Natural killer cell treated with Interleukin-12 subunit alpha and Interleukin-12 subunit beta and Interleukin-15 and Interleukin-18, amount 100 ng/mL, for 72 hours (primary cell): ENCODE measurements around the gene SORCS2. TPM values are rescaled to one million over a fixed set of nuclear protein-coding genes. Genes with fewer than 3 reads are reported as not detected.
A peak's percentile ranks its signal among the peaks of the same experiment; 100 is the strongest.

Experiments
- ATAC-seq, 2 donors: fragments of 150-1000 bp; cut with Tn5 transposase in 1 of 2; sonication (Bioruptor Pico), chemical (Tn5 transposase) in 1 of 2; 2 replicates each; pipeline ENCODE4 v1.10.0; 2021
- DNase-seq: peaks from one replicate; pipeline ENCODE4 v3.0.0; 2022; ENCODE audit warnings: low spot score
- H3K27ac Mint-ChIP-seq, 2 donors: 1 replicate in 1 of 2; 2 replicates in 1 of 2; pipeline ENCODE4 v1.8.0; 2022; ENCODE audit warnings: mixed read lengths in 2 of 2, mild to moderate bottlenecking in 1 of 2, moderate library complexity in 1 of 2
- H3K27me3 Mint-ChIP-seq, 2 donors: 1 replicate in 1 of 2; 2 replicates in 1 of 2; pipeline ENCODE4 v1.8.0; 2022; ENCODE audit warnings: mixed read lengths in 2 of 2
- H3K36me3 Mint-ChIP-seq: one replicate; pipeline ENCODE4 v1.8.0; 2022; ENCODE audit warnings: mixed read lengths
- H3K4me1 Mint-ChIP-seq, 2 donors: 1 replicate in 1 of 2; 2 replicates in 1 of 2; pipeline ENCODE4 v1.8.0; 2022; ENCODE audit warnings: low read depth in 2 of 2, mixed read lengths in 2 of 2, mild to moderate bottlenecking in 1 of 2
- H3K4me3 Mint-ChIP-seq: one replicate; pipeline ENCODE4 v1.8.0; 2022; ENCODE audit warnings: mixed read lengths
- H3K9me3 Mint-ChIP-seq: 2 replicates; pipeline ENCODE4 v1.8.0; 2022; ENCODE audit warnings: mixed read lengths
- total RNA-seq, 2 donors: library from RNA; stranded (reverse); gene quantifications; one replicate each; pipeline ENCODE4 v1.2.3, GENCODE V29; 2022

SORCS2 gene
- total RNA-seq, 2 donors from 2014 or later = 0.17 to 0.21 TPM

GRCh38 chr4:7217474-7218321, 25.4 kb downstream of the SORCS2 start:
- Mint-ChIP-seq H3K27ac (no peak overlapping the region), H3K9me3 (no peaks in the 10 kb centered on the region), H3K27me3 (peaks cover 11 to 14% of the 10 kb centered on the region in 2 donors), H3K4me1 (peaks cover 0 to 7% of the 10 kb centered on the region in 2 donors), H3K36me3 (no peaks in the 10 kb centered on the region), H3K4me3 (no peak overlapping the region)
- ATAC-seq (no peak), DNase-seq (no peak)

GRCh38 chr4:7218686-7219085, 26.3 kb downstream of the SORCS2 start:
- DNase-seq (no peak), ATAC-seq (no peak)
- no peak overlapping the region for H3K4me3 Mint-ChIP-seq
- H3K27me3 Mint-ChIP-seq = peaks cover 11 to 14% of the 10 kb centered on the region in 2 donors
- peaks cover 0 to 7% of the 10 kb centered on the region in 2 donors for H3K4me1 Mint-ChIP-seq
- no peaks in the 10 kb centered on the region for H3K9me3 Mint-ChIP-seq
- no peaks in the 10 kb centered on the region for H3K36me3 Mint-ChIP-seq
- no peak overlapping the region for H3K27ac Mint-ChIP-seq

- no peak overlapping the region for H3K27ac Mint-ChIP-seq
- no peak overlapping the region for H3K4me3 Mint-ChIP-seq
- peak in 1 of 2 donors; percentile 28 for ATAC-seq
- no peak for DNase-seq
- H3K4me1 Mint-ChIP-seq = peaks cover 0 to 7% of the 10 kb centered on the region in 2 donors
- H3K36me3 Mint-ChIP-seq = no peaks in the 10 kb centered on the region
- H3K9me3 Mint-ChIP-seq = no peaks in the 10 kb centered on the region
- H3K27me3 Mint-ChIP-seq = peaks cover 11 to 14% of the 10 kb centered on the region in 2 donors
These were observed 30.2 kb downstream of the SORCS2 start for GRCh38 chr4:7222521-7222920.

GRCh38 chr4:7223541-7223940, 31.2 kb downstream of the SORCS2 start:
- Mint-ChIP-seq H3K36me3 (no peaks in the 10 kb centered on the region), H3K27ac (no peak overlapping the region), H3K4me1 (peaks cover 0 to 7% of the 10 kb centered on the region in 2 donors), H3K27me3 (peaks cover 9 to 14% of the 10 kb centered on the region in 2 donors), H3K9me3 (no peaks in the 10 kb centered on the region), H3K4me3 (no peak overlapping the region)
- no peak for ATAC-seq
- no peak for DNase-seq

GRCh38 chr4:7224001-7224400, 31.7 kb downstream of the SORCS2 start:
- DNase-seq (no peak), ATAC-seq (no peak)
- Mint-ChIP-seq H3K4me3 (no peak overlapping the region), H3K27me3 (peaks cover 10 to 14% of the 10 kb centered on the region in 2 donors), H3K9me3 (no peaks in the 10 kb centered on the region), H3K27ac (no peak overlapping the region), H3K4me1 (peaks cover 0 to 6% of the 10 kb centered on the region in 2 donors), H3K36me3 (no peaks in the 10 kb centered on the region)

GRCh38 chr4:7224878-7225533, 32.7 kb downstream of the SORCS2 start:
- Mint-ChIP-seq H3K4me3 (no peak overlapping the region), H3K9me3 (no peaks in the 10 kb centered on the region), H3K27ac (no peak overlapping the region), H3K36me3 (no peaks in the 10 kb centered on the region), H3K27me3 (peaks cover 12 to 14% of the 10 kb centered on the region in 2 donors), H3K4me1 (no peaks in the 10 kb centered on the region)
- DNase-seq (no peak), ATAC-seq (no peak)

GRCh38 chr4:7226439-7226838, 34.1 kb downstream of the SORCS2 start:
- DNase-seq (no peak), ATAC-seq (no peak)
- H3K4me3 Mint-ChIP-seq = no peak overlapping the region
- no peaks in the 10 kb centered on the region for H3K9me3 Mint-ChIP-seq
- no peaks in the 10 kb centered on the region for H3K36me3 Mint-ChIP-seq
- H3K4me1 Mint-ChIP-seq = no peaks in the 10 kb centered on the region
- H3K27me3 Mint-ChIP-seq = peaks cover 6 to 13% of the 10 kb centered on the region in 2 donors
- H3K27ac Mint-ChIP-seq = no peak overlapping the region

- H3K9me3 Mint-ChIP-seq = no peaks in the 10 kb centered on the region
- no peaks in the 10 kb centered on the region for H3K4me1 Mint-ChIP-seq
- no peak overlapping the region for H3K27ac Mint-ChIP-seq
- H3K4me3 Mint-ChIP-seq = no peak overlapping the region
- H3K36me3 Mint-ChIP-seq = no peaks in the 10 kb centered on the region
- peaks cover 3 to 7% of the 10 kb centered on the region in 2 donors for H3K27me3 Mint-ChIP-seq
- ATAC-seq (peak in 1 of 2 donors; percentile 11), DNase-seq (no peak)
These were observed 34.7 kb downstream of the SORCS2 start for GRCh38 chr4:7227008-7227407.

GRCh38 chr4:7228734-7229133, 36.4 kb downstream of the SORCS2 start:
- Mint-ChIP-seq H3K4me1 (no peaks in the 10 kb centered on the region), H3K36me3 (no peaks in the 10 kb centered on the region), H3K9me3 (no peaks in the 10 kb centered on the region), H3K27ac (no peak overlapping the region), H3K27me3 (peaks cover 0 to 3% of the 10 kb centered on the region in 2 donors), H3K4me3 (no peak overlapping the region)
- DNase-seq (no peak), ATAC-seq (no peak)

- ATAC-seq = no peak
- Mint-ChIP-seq H3K4me1 (no peaks in the 10 kb centered on the region), H3K27me3 (peaks cover 0 to 3% of the 10 kb centered on the region in 2 donors), H3K27ac (no peak overlapping the region), H3K4me3 (no peak overlapping the region), H3K9me3 (no peaks in the 10 kb centered on the region), H3K36me3 (no peaks in the 10 kb centered on the region)
- DNase-seq = no peak
These were observed 39.8 kb downstream of the SORCS2 start for GRCh38 chr4:7232061-7232650.

DNA sequence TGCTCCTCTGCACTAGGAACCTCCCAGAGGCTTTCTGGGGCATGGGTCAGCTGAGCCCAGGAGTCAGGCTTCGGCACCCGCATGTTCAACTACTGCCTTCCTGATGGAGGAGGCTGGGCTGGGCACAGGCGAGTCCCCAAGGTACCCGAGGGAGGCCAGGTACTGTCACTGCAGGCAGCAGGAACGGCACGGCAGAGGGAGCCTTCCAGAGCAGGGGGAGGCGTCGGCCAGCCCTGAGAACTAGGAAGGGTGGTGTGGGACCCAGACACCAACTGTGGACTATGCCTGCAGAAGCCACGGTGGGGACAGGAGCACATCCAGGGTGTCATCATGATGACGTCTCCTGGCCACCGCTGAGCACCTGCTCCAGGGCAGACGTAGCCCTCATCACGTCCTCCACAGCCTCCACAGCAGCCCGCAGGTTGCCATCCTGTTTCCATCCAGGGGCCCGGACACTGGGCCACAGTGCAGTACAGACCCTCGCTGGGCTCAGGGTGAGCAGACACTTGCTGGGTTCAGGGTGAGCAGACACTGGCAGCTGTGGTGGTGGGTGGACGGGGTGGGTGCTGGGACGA, 40.8 kb downstream of the SORCS2 start:
- ATAC-seq (no peak), DNase-seq (no peak)
- no peaks in the 10 kb centered on the region for H3K36me3 Mint-ChIP-seq
- H3K4me3 Mint-ChIP-seq = no peak overlapping the region
- no peak overlapping the region for H3K27ac Mint-ChIP-seq
- peaks cover 0 to 3% of the 10 kb centered on the region in 2 donors for H3K27me3 Mint-ChIP-seq
- no peaks in the 10 kb centered on the region for H3K9me3 Mint-ChIP-seq
- no peaks in the 10 kb centered on the region for H3K4me1 Mint-ChIP-seq

GRCh38 chr4:7233601-7234000, 41.3 kb downstream of the SORCS2 start:
- no peaks in the 10 kb centered on the region for H3K4me1 Mint-ChIP-seq
- H3K4me3 Mint-ChIP-seq = no peak overlapping the region
- no peaks in the 10 kb centered on the region for H3K36me3 Mint-ChIP-seq
- DNase-seq (no peak), ATAC-seq (no peak)
- peaks cover 0 to 3% of the 10 kb centered on the region in 2 donors for H3K27me3 Mint-ChIP-seq
- peaks cover 4% of the 10 kb centered on the region for H3K9me3 Mint-ChIP-seq
- H3K27ac Mint-ChIP-seq = no peak overlapping the region

GRCh38 chr4:7234355-7235029, 42.2 kb downstream of the SORCS2 start:
- Mint-ChIP-seq H3K4me1 (no peaks in the 10 kb centered on the region), H3K4me3 (no peak overlapping the region), H3K9me3 (peaks cover 4% of the 10 kb centered on the region), H3K27ac (no peak overlapping the region), H3K27me3 (no peaks in the 10 kb centered on the region), H3K36me3 (no peaks in the 10 kb centered on the region)
- ATAC-seq = no peak
- no peak for DNase-seq
